HT1080 (cell line): ENCODE data around the gene TECR. TPM values are rescaled to one million over a fixed set of nuclear protein-coding genes. Genes with fewer than 3 reads are reported as not detected.
"Not testable (repeated sequence)": the region's sequence is repeated elsewhere in the genome, so short reads cannot be mapped to it uniquely, and the experiment has no call there.

Experiments used
- DNase-seq: peaks from one replicate; pipeline ENCODE4 v3.0.0-alpha.2; 2015; ENCODE audit warnings: low read depth
- small RNA-seq: library from RNA; depleted of rRNA; stranded (forward); fragments of <200 nt; gene quantifications from one replicate; pipeline ENCODE3, GENCODE V24; 2014
- total RNA-seq: library from RNA; depleted of rRNA; stranded (reverse); fragments of >200 nt; shearing (Covaris generic); gene quantifications from 2 replicates; pipeline ENCODE4 v1.2.3, GENCODE V29; 2014; rRNA removed

TECR gene
- total RNA-seq, 1 experiment from 2014 or later, result 144 TPM

- DNase-seq, result no peak
Measured at GRCh38 chr19:14580623-14581237, 51.3 kb downstream of the TECR start.

GRCh38 chr19:14582894-14583340, 53.5 kb downstream of the TECR start, which contains the start of gene CLEC17A:
TSS of gene CLEC17A (plus strand) at chr19:14583084. CDS start at chr19:14583161, 77 bp downstream.
- DNase-seq, result no peak

GRCh38 chr19:14584372-14584771, 55.0 kb downstream of the TECR start:
- not testable (repeated sequence) for DNase-seq

- DNase-seq, result peak; percentile 81
Measured at GRCh38 chr19:14585187-14585586, 55.8 kb downstream of the TECR start.

GRCh38 chr19:14589433-14589832, 60.0 kb downstream of the TECR start:
- DNase-seq, result not testable (repeated sequence)

- DNase-seq, result no peak
Measured at GRCh38 chr19:14595558-14595957, 66.2 kb downstream of the TECR start.

GRCh38 chr19:14599548-14600147, 70.3 kb downstream of the TECR start:
- no peak for DNase-seq

GRCh38 chr19:14603990-14604387, 74.6 kb downstream of the TECR start:
- no peak for DNase-seq

GRCh38 chr19:14606627-14607026, 77.2 kb downstream of the TECR start:
- DNase-seq, result no peak

- no peak for DNase-seq
Measured at GRCh38 chr19:14611051-14611450, 81.7 kb downstream of the TECR start.

GRCh38 chr19:14612242-14612641, 82.8 kb downstream of the TECR start:
- not testable (repeated sequence) for DNase-seq

GRCh38 chr19:14612657-14613056, 83.3 kb downstream of the TECR start:
- no peak for DNase-seq

GRCh38 chr19:14613399-14614098, 84.2 kb downstream of the TECR start:
- not testable (repeated sequence) for DNase-seq

GRCh38 chr19:14614099-14614412, 84.7 kb downstream of the TECR start:
- no peak for DNase-seq

Small RNAs within 50 kb of the gene (small RNA-seq; reads per million reads assigned to genes)
- not detected for gene RN7SL842P
- not detected for gene SNRPGP15

Other genes starting within 250 kb of the TECR start
- gene ADGRE5, start 148.2 kb upstream of the TECR start, total RNA-seq, result 11.8 and 14.5 TPM in 2 replicates
- 264 and 265 TPM in 2 replicates for gene DDX39A, start 110.3 kb upstream of the TECR start, total RNA-seq
- 109 and 158 TPM in 2 replicates for gene PKN1, start 96.3 kb upstream of the TECR start, total RNA-seq
- 0.37 and 0.43 TPM in 2 replicates for gene PTGER1, start 54.2 kb upstream of the TECR start, total RNA-seq
- 231 and 243 TPM in 2 replicates for gene GIPC1, start 33.5 kb upstream of the TECR start, total RNA-seq
- 105 and 126 TPM in 2 replicates for gene DNAJB1, start 11.2 kb upstream of the TECR start, total RNA-seq
- 284 and 475 TPM in 2 replicates for gene NDUFB7, start 42.5 kb downstream of the TECR start, total RNA-seq
- gene CLEC17A, start 53.5 kb downstream of the TECR start, total RNA-seq, result not detected in 2 replicates
- not detected in 2 replicates for gene ADGRE3, start 145.2 kb downstream of the TECR start, total RNA-seq
- gene ZNF333, start 160.5 kb downstream of the TECR start, total RNA-seq, result 7.9 TPM in 2 replicates
- not detected in 2 replicates for gene ADGRE2, start 249.0 kb downstream of the TECR start, total RNA-seq